K562 (cell line): ENCODE data around the gene UBA1. TPM values are rescaled to one million over a fixed set of nuclear protein-coding genes. Genes with fewer than 3 reads are reported as not detected.

Experiments
- CREB1 ChIP-seq, 2 experiments: sonication (generic) in 1 of 2; formaldehyde crosslinking in 1 of 2; IDR thresholded peaks; 2 replicates each; pipeline versions ENCODE4 v1.6.1 to v1.8.0; 2012 to 2022; ENCODE audit warnings: inconsistent platforms in 1 of 2, mild to moderate bottlenecking in 1 of 2, missing genetic modification reagents in 1 of 2, moderate library complexity in 1 of 2
- CREM ChIP-seq: IDR thresholded peaks from 2 replicates; pipeline ENCODE4 v1.6.1; 2014; ENCODE audit warnings: antibody characterized with exemption, low read depth
- EHMT2 ChIP-seq: fragments of 450-650 bp; IDR thresholded peaks from 2 replicates; pipeline ENCODE4 v1.6.1; 2018; ENCODE audit warnings: antibody characterized with exemption
- FOXP1 ChIP-seq: sonication (generic); formaldehyde crosslinking; IDR thresholded peaks from 2 replicates; pipeline ENCODE4 v1.8.0; 2022; ENCODE audit warnings: mild to moderate bottlenecking, missing genetic modification reagents
- GATA2 ChIP-seq: sonication (generic); formaldehyde crosslinking; IDR thresholded peaks from 2 replicates; pipeline ENCODE4 v1.4.0; 2020; ENCODE audit warnings: mild to moderate bottlenecking, missing genetic modification reagents
- GTF2B ChIP-seq: IDR thresholded peaks from 2 replicates; pipeline ENCODE4 v1.6.1; 2011; ENCODE audit not compliant: insufficient read length; ENCODE audit errors: extremely low read depth
- KDM4B ChIP-seq, 2 experiments: fragments of 450-650 bp in 1 of 2; sonication (generic) in 1 of 2; IDR thresholded peaks; 2 replicates each; pipeline ENCODE4 v1.6.1; 2016 to 2017; ENCODE audit warnings: borderline replicate concordance in 2 of 2, antibody characterized with exemption in 1 of 2, low read depth in 1 of 2, mild to moderate bottlenecking in 1 of 2
- MXI1 ChIP-seq: IDR thresholded peaks from 2 replicates; pipeline ENCODE4 v1.6.1; 2011; ENCODE audit warnings: low read depth, mild to moderate bottlenecking, improper control_type of control experiment, low read length
- MYC ChIP-seq, 2 experiments: fragments of 250-450 bp in 1 of 2; sonication (Bioruptor Pico) in 1 of 2; IDR thresholded peaks; 2 replicates each; pipeline versions ENCODE4 v1.5.1 to v1.6.1; 2012 to 2021; ENCODE audit warnings: low read depth in 2 of 2, borderline replicate concordance in 1 of 2, improper control_type of control experiment in 1 of 2, low read length in 1 of 2, mild to moderate bottlenecking in 1 of 2, moderate library complexity in 1 of 2
- NKRF ChIP-seq: fragments of 450-650 bp; IDR thresholded peaks from 2 replicates; pipeline ENCODE4 v1.6.1; 2016; ENCODE audit warnings: borderline replicate concordance
- PKNOX1 ChIP-seq: fragments of 450-650 bp; IDR thresholded peaks from 2 replicates; pipeline ENCODE4 v1.6.1; 2016
- POLR2A ChIP-seq: fragments of 450-650 bp; conservative IDR thresholded peaks from 2 replicates; pipeline ENCODE4 v1.6.1; 2016
- POLR2B ChIP-seq: fragments of 450-650 bp; IDR thresholded peaks from 2 replicates; pipeline ENCODE4 v1.6.1; 2018; ENCODE audit warnings: low read depth; ENCODE audit not compliant: partially characterized antibody
- TFAP4 ChIP-seq: sonication (generic); formaldehyde crosslinking; IDR thresholded peaks from 2 replicates; pipeline ENCODE4 v1.8.0; 2022; ENCODE audit warnings: missing genetic modification reagents, mild to moderate bottlenecking, moderate library complexity, borderline replicate concordance
- ZBTB9 ChIP-seq: fragments of 450-650 bp; formaldehyde crosslinking; IDR thresholded peaks from 2 replicates; pipeline ENCODE4 v1.4.0; 2020; ENCODE audit warnings: mild to moderate bottlenecking, moderate library complexity
- ZNF316 ChIP-seq: fragments of 450-650 bp; IDR thresholded peaks from 2 replicates; pipeline ENCODE4 v1.6.1; 2016
- ZNF639 ChIP-seq, 2 experiments: fragments of 200-800 bp in 1 of 2; sonication (Bioruptor generic) in 1 of 2; sonication (generic) in 1 of 2; formaldehyde crosslinking in 1 of 2; IDR thresholded peaks in 1 of 2; conservative IDR thresholded peaks in 1 of 2; 2 replicates each; pipeline versions ENCODE4 v1.5.0 to v1.6.1; 2016 to 2020; ENCODE audit warnings: missing compliant biosample characterization in 1 of 2, missing genetic modification characterization in 1 of 2, missing genetic modification reagents in 1 of 2
- ZNF75A ChIP-seq: fragments of 450-650 bp; formaldehyde crosslinking; IDR thresholded peaks from 2 replicates; pipeline ENCODE4 v1.4.0; 2020; ENCODE audit warnings: mild to moderate bottlenecking
- ZNF780A ChIP-seq: fragments of 250-450 bp; sonication (Bioruptor Pico); IDR thresholded peaks from 2 replicates; pipeline ENCODE4 v1.5.0; 2021; ENCODE audit warnings: mild to moderate bottlenecking
- polyA plus RNA-seq, 8 experiments: library from polyadenylated mRNA; depleted of rRNA in 4 of 8; stranded (reverse) in 5 of 8; unstranded in 3 of 8; fragments of >200 nt; fragmentation: Nextera tagmentation in 2 of 8; fragmentation: Illumina TruSeq in 1 of 8; extraction: Ambion mirVana in 2 of 8; extraction: Trizol in 1 of 8; gene quantifications; 2 replicates each; pipeline versions ENCODE4 v1.2.1 to v1.2.3, GENCODE V29; 2011 to 2014; ENCODE audit warnings: inconsistent platforms in 1 of 8, missing spikeins in 1 of 8
- total RNA-seq, 7 experiments: library from RNA; depleted of rRNA in 6 of 7; stranded (reverse); fragments of >200 nt in 6 of 7; fragmentation: Illumina TruSeq in 2 of 7; extraction: Trizol in 2 of 7; gene quantifications; 2 replicates each; pipeline versions ENCODE4 v1.2.1 to v1.2.3, GENCODE V29; 2011 to 2021; ENCODE audit warnings: low replicate concordance in 1 of 7

The UBA1 gene
- total and polyA plus RNA-seq, 9 of the 15 experiments (the other 6 are each of a cell fraction or from before 2014, with no cell fraction given): 32.0 to 174 (median 93.6) TPM

- TF ChIP-seq GTF2B (no peak), GATA2 (no peak), ZNF639 (CRISPR knock-in tag; conservative IDR thresholded peaks at IDR 0.05 in 1 of 2, IDR thresholded peaks at IDR 0.05 in 1 of 2) (no peak), POLR2B (peak; percentile 88), MXI1 (peak; percentile 22; the same call in 1 of the 2 replicates), NKRF (peak; percentile 59), CREM (peak; percentile 47; the same call in 1 of the 2 replicates), PKNOX1 (peak; percentile 69), KDM4B (IDR thresholded peaks at IDR 0.05; ENCODE audit: borderline replicate concordance in 2 of 2, low read depth in 1 of 2) (0 out of 4 replicates have a peak, but pooled peaks of 1 of the 2 experiments have one; percentile 36), CREB1 (IDR thresholded peaks at IDR 0.05) (no peak), CREB1 (CRISPR knock-in tag; IDR thresholded peaks at IDR 0.05) (peak; percentile 70), TFAP4 (CRISPR knock-in tag) (peak; percentile 71), POLR2A (peak; percentile 94), ZNF780A (CRISPR knock-in tag) (no peak), ZNF316 (no peak), EHMT2 (no peak), ZBTB9 (CRISPR knock-in tag) (no peak), ZNF75A (no peak), MYC (IDR thresholded peaks at IDR 0.05; ENCODE audit: low read depth, low read length) (peak; percentile 43), MYC (CRISPR knock-in tag; IDR thresholded peaks at IDR 0.05; ENCODE audit: borderline replicate concordance, low read depth) (no peak), FOXP1 (CRISPR knock-in tag) (peak; percentile 73; the same call in 1 of the 2 replicates)
Observed at GRCh38 chrX:47193475-47194193, at the start of gene UBA1 (continued).
